Psoas muscle (tissue), 8 donors: Measurements from ENCODE around the gene JRKL. TPM values are rescaled to one million over a fixed set of nuclear protein-coding genes. Genes with fewer than 3 reads are reported as not detected.

Experiments
- ATAC-seq, 4 donors: fragments of 200-7000 bp; cut with Tn5 transposase; one replicate each; pipeline ENCODE4 v1.9.1; 2020; ENCODE audit warnings: moderate library complexity in 3 of 4, mild to moderate bottlenecking in 2 of 4
- DNase-seq, 2 donors: peaks; one replicate each; pipeline ENCODE4 v3.0.0-alpha.2; 2020
- H3K27ac ChIP-seq: fragments of 200-600 bp; one replicate; pipeline ENCODE4 v1.8.0; 2022
- H3K27me3 ChIP-seq, 3 donors: fragments of 200-600 bp in 1 of 3; one replicate each; pipeline versions ENCODE4 v1.6.1 to v1.8.0; 2013 to 2022; ENCODE audit warnings: low read length in 2 of 3, mild to moderate bottlenecking in 2 of 3, moderate library complexity in 1 of 3; ENCODE audit not compliant: insufficient read depth in 3 of 3
- H3K36me3 ChIP-seq, 2 donors: fragments of 200-600 bp in 1 of 2; one replicate each; pipeline versions ENCODE4 v1.6.1 to v1.8.0; 2013 to 2022; ENCODE audit warnings: low read depth in 1 of 2, mild to moderate bottlenecking in 1 of 2, moderate library complexity in 1 of 2; ENCODE audit not compliant: insufficient read depth in 1 of 2
- H3K4me1 ChIP-seq: fragments of 200-600 bp; one replicate; pipeline ENCODE4 v1.8.0; 2022
- H3K4me3 ChIP-seq: fragments of 200-600 bp; one replicate; pipeline ENCODE4 v1.8.0; 2022; ENCODE audit warnings: mild to moderate bottlenecking
- H3K9me3 ChIP-seq: fragments of 200-600 bp; one replicate; pipeline ENCODE4 v1.8.0; 2022
- CTCF ChIP-seq: fragments of 200-600 bp; IDR thresholded peaks from one replicate; pipeline ENCODE4 v1.8.0; 2022; ENCODE audit warnings: antibody characterized with exemption
- WGBS, 3 donors: extraction: QIAGEN DNeasy Blood & Tissue Kit; methylation state at CpG; one replicate each; pipeline versions ENCODE4 v1.1.6 to v1.1.7; 2013; 5-methylcytosine and 5-hydroxymethylcytosine counted together
- intact Hi-C, 2 donors: fragments of 100-400 bp; cut with DNase I; formaldehyde crosslinking; loops; one replicate each; pipeline versions ENCODE4 v1.11.0 to v1.14.2; 2022
- polyA plus RNA-seq, 3 donors: library from polyadenylated mRNA; stranded (reverse); fragments of 200-250 nt; gene quantifications; one replicate each; pipeline ENCODE4 v1.2.3, GENCODE V29; 2013
- total RNA-seq, 4 donors: library from RNA; stranded (reverse); fragmentation: NEBNext Ultra II Directional in 2 of 4; extraction: Animal tissue kit (Norgen Biotek cat#: 25700) in 2 of 4; gene quantifications; one replicate each; pipeline versions ENCODE4 v1.2.1 to v1.2.4, GENCODE V29; 2021 to 2023
- donor health status: healthy with polysubstance abuse.
- donor health status: DM: no; HTN: no; CAD: no; lungs with moderate emphysema.
- donor health status: Bipolar disorder and iron deficiency.
- donor health status: healthy.
- donor health status: DM: yes; HTN: yes; CAD: no.
- donor health status: DM: no; HTN: no; CAD: no.
- donor health status: DM: no; HTN: no; CAD: no.
- donor health status: DM: yes; HTN: yes; CAD: no.

JRKL gene
- total and polyA plus RNA-seq, 7 donors: 3.2 to 10.9 (median 5.4) TPM

- no peaks in the 10 kb centered on the region for H3K27me3 ChIP-seq
- H3K27ac ChIP-seq: peak overlapping the region; percentile 92
- intact Hi-C loops: no loop called here
- ATAC-seq (peak; percentile 37 to 60 (median 48)), DNase-seq (no peak)
- H3K4me1 ChIP-seq: peaks cover 12% of the 10 kb centered on the region
- H3K36me3 ChIP-seq: peaks cover 0 to 16% of the 10 kb centered on the region in 2 donors
- no peaks in the 10 kb centered on the region for H3K9me3 ChIP-seq
- peak overlapping the region; percentile 93 for H3K4me3 ChIP-seq
- 0% methylated on average over 30 of the region's 30 CpGs for WGBS, 3 donors
- TF ChIP-seq CTCF: no peak
Measured at GRCh38 chr11:96388891-96389719, 708 bp upstream of the JRKL start.

GRCh38 chr11:96390488-96390792 lies 627 bp downstream of the JRKL start:
- WGBS, 3 donors: 37 to 41% (median 38%) methylated on average over 6 of the region's 6 CpGs
- Histone ChIP-seq H3K27ac (peak overlapping the region; percentile 92), H3K4me1 (peaks cover 12% of the 10 kb centered on the region), H3K9me3 (no peaks in the 10 kb centered on the region), H3K36me3 (peaks cover 0 to 4% of the 10 kb centered on the region in 2 donors), H3K4me3 (peak overlapping the region; percentile 93), H3K27me3 (no peaks in the 10 kb centered on the region)
- DNase-seq (no peak), ATAC-seq (peak in 3 of 4 donors; percentile 2 to 14 (median 4))
- no peak for TF ChIP-seq CTCF
- intact Hi-C loops: loop anchor here in 1 of 2 donors (10.0 kb wide), 1 partner anchor 556 kb away; no protein-coding TSS in a partner anchor

- intact Hi-C loops: loop anchor here in 1 of 2 donors (10.0 kb wide), 1 partner anchor 557 kb away; no protein-coding TSS in a partner anchor
- Histone ChIP-seq H3K9me3 (no peaks in the 10 kb centered on the region), H3K27ac (no peak overlapping the region), H3K4me1 (peaks cover 12% of the 10 kb centered on the region), H3K36me3 (no peaks in the 10 kb centered on the region), H3K4me3 (no peak overlapping the region), H3K27me3 (no peaks in the 10 kb centered on the region)
- ATAC-seq (no peak), DNase-seq (no peak)
- TF ChIP-seq CTCF: no peak
- 97 to 100% (median 97%) methylated on average over 3 of the region's 3 CpGs for WGBS, 3 donors
Measured at GRCh38 chr11:96391698-96392307, 2.0 kb downstream of the JRKL start.

- TF ChIP-seq CTCF: peak; percentile 64
- ATAC-seq: no peak
- Histone ChIP-seq H3K27ac (no peak overlapping the region), H3K9me3 (no peaks in the 10 kb centered on the region), H3K4me3 (no peak overlapping the region), H3K36me3 (no peaks in the 10 kb centered on the region), H3K4me1 (peaks cover 8% of the 10 kb centered on the region), H3K27me3 (no peaks in the 10 kb centered on the region)
- intact Hi-C loops: loop anchor here in 1 of 2 donors (10.0 kb wide), 1 partner anchor 559 kb away; no protein-coding TSS in a partner anchor
- DNase-seq: no peak
- 29 to 37% (median 31%) methylated on average over 1 of the region's 1 CpG for WGBS, 3 donors
Measured at GRCh38 chr11:96393753-96394348, 4.0 kb downstream of the JRKL start.
